Fibroblast of lung (primary cell): ENCODE data around the gene SNX30. TPM values are rescaled to one million over a fixed set of nuclear protein-coding genes. Genes with fewer than 3 reads are reported as not detected.

Source experiments
- DNase-seq, 2 donors: peaks; one replicate each; pipeline versions ENCODE4 v3.0.0 to v3.0.0-alpha.2; 2010; ENCODE audit warnings: low read depth in 2 of 2
- H2AFZ ChIP-seq: 2 replicates; pipeline ENCODE4 v1.5.1; 2012; ENCODE audit warnings: low read length, control low read depth, inconsistent platforms
- H3K27ac ChIP-seq: 2 replicates; pipeline ENCODE4 v1.5.1; 2011; ENCODE audit warnings: low read length, control low read depth; ENCODE audit not compliant: insufficient read depth
- H3K27me3 ChIP-seq: 2 replicates; pipeline ENCODE4 v1.5.1; 2011; ENCODE audit warnings: mild to moderate bottlenecking, low read length; ENCODE audit not compliant: control insufficient read depth, insufficient read depth
- H3K36me3 ChIP-seq: 2 replicates; pipeline ENCODE4 v1.5.1; 2011; ENCODE audit warnings: low read length; ENCODE audit not compliant: control insufficient read depth, insufficient read depth
- H3K4me1 ChIP-seq: 2 replicates; pipeline ENCODE4 v1.5.1; 2011; ENCODE audit warnings: low read length; ENCODE audit not compliant: control insufficient read depth, insufficient read depth; ENCODE audit errors: extremely low read depth
- H3K4me2 ChIP-seq: 2 replicates; pipeline ENCODE4 v1.5.1; 2011; ENCODE audit warnings: low read length, control low read depth; ENCODE audit not compliant: insufficient read depth; ENCODE audit errors: extremely low read depth
- H3K4me3 ChIP-seq, 4 experiments: fragments of 200-600 bp in 1 of 4; sonication (generic) in 1 of 4; replicated peaks in 1 of 4; 2 replicates each; pipeline ENCODE4 v1.5.1; 2011 to 2016; ENCODE audit warnings: low read length in 4 of 4, low read depth in 3 of 4, mild to moderate bottlenecking in 3 of 4, control low read depth in 2 of 4, inconsistent platforms in 1 of 4, mixed read lengths in 1 of 4; ENCODE audit not compliant: insufficient read depth in 1 of 4; ENCODE audit errors: control extremely low read depth in 1 of 4
- H3K79me2 ChIP-seq: 2 replicates; pipeline ENCODE4 v1.5.1; 2012; ENCODE audit warnings: mild to moderate bottlenecking, low read length, inconsistent platforms; ENCODE audit not compliant: control insufficient read depth, insufficient read depth
- H3K9ac ChIP-seq: 2 replicates; pipeline ENCODE4 v1.5.1; 2011; ENCODE audit warnings: mild to moderate bottlenecking, low read length, control low read depth; ENCODE audit not compliant: insufficient read depth
- H3K9me3 ChIP-seq: 2 replicates; pipeline ENCODE4 v1.5.1; 2012; ENCODE audit warnings: low read depth, low read length; ENCODE audit not compliant: control insufficient read depth, insufficient read depth
- H4K20me1 ChIP-seq: 2 replicates; pipeline ENCODE4 v1.5.1; 2011; ENCODE audit warnings: low read length; ENCODE audit not compliant: control insufficient read depth, insufficient read depth; ENCODE audit errors: extremely low read depth
- CTCF ChIP-seq, 2 donors: IDR thresholded peaks in 1 of 2; conservative IDR thresholded peaks in 1 of 2; 1 replicate in 1 of 2; 2 replicates in 1 of 2; pipeline ENCODE4 v1.5.1; 2011 to 2012; ENCODE audit warnings: low read length in 2 of 2, control low read depth in 1 of 2, inconsistent platforms in 1 of 2, low read depth in 1 of 2, mild to moderate bottlenecking in 1 of 2
- EZH2 ChIP-seq: IDR thresholded peaks from 2 replicates; pipeline ENCODE4 v1.5.1; 2012; ENCODE audit warnings: low read length, control low read depth, mild to moderate bottlenecking; ENCODE audit errors: missing control alignments
- polyA plus RNA-seq, 2 donors: library from polyadenylated mRNA; depleted of rRNA in 1 of 2; stranded (reverse) in 1 of 2; unstranded in 1 of 2; fragments of >200 nt; gene quantifications; 2 replicates each; pipeline ENCODE4 v1.2.1, GENCODE V29; 2011 to 2012; ENCODE audit warnings: missing spikeins in 1 of 2
- total RNA-seq: library from RNA; depleted of rRNA; stranded (reverse); fragments of >200 nt; gene quantifications from 2 replicates; pipeline ENCODE4 v1.2.1, GENCODE V29; 2014

The SNX30 gene
- total and polyA plus RNA-seq, 2 donors (not counting 1 experiment from before 2014, with no cell fraction given): 7.9 to 20.6 TPM

GRCh38 chr9:112765281-112765680 is 14.7 kb downstream of the SNX30 start:
- H3K27ac ChIP-seq: no peak overlapping the region
- no peak for DNase-seq
- no peaks in the 10 kb centered on the region for H3K27me3 ChIP-seq
- no peak overlapping the region for H3K4me3 ChIP-seq
- peaks cover 1% of the 10 kb centered on the region for H3K79me2 ChIP-seq
- no peak overlapping the region for H3K9ac ChIP-seq
- H3K9me3 ChIP-seq: no peaks in the 10 kb centered on the region
- TF ChIP-seq EZH2: no peak
- TF ChIP-seq CTCF (conservative IDR thresholded peaks at IDR 0.05 in 1 of 2, IDR thresholded peaks at IDR 0.05 in 1 of 2; ENCODE audit: low read depth in 1 of 2, low read length in 2 of 2): no peak
- no peak overlapping the region for H3K4me2 ChIP-seq
- H2AFZ ChIP-seq: no peak overlapping the region
- peaks cover 12% of the 10 kb centered on the region for H3K4me1 ChIP-seq
- H3K36me3 ChIP-seq: no peaks in the 10 kb centered on the region
- H4K20me1 ChIP-seq: no peaks in the 10 kb centered on the region

- Histone ChIP-seq H3K36me3 (no peaks in the 10 kb centered on the region), H3K27me3 (no peaks in the 10 kb centered on the region), H4K20me1 (no peaks in the 10 kb centered on the region), H2AFZ (no peak overlapping the region), H3K4me1 (no peaks in the 10 kb centered on the region), H3K9ac (no peak overlapping the region), H3K79me2 (no peaks in the 10 kb centered on the region), H3K27ac (no peak overlapping the region), H3K4me2 (no peak overlapping the region), H3K4me3 (no peak overlapping the region), H3K9me3 (no peaks in the 10 kb centered on the region)
- no peak for TF ChIP-seq CTCF (conservative IDR thresholded peaks at IDR 0.05 in 1 of 2, IDR thresholded peaks at IDR 0.05 in 1 of 2; ENCODE audit: low read depth in 1 of 2, low read length in 2 of 2)
- TF ChIP-seq EZH2: no peak
- DNase-seq: no peak
These were observed 21.0 kb downstream of the SNX30 start for GRCh38 chr9:112771359-112772214.

GRCh38 chr9:112772215-112772509 is 21.6 kb downstream of the SNX30 start:
- no peak overlapping the region for H3K9ac ChIP-seq
- H3K27ac ChIP-seq: no peak overlapping the region
- no peak overlapping the region for H3K4me2 ChIP-seq
- no peaks in the 10 kb centered on the region for H4K20me1 ChIP-seq
- no peaks in the 10 kb centered on the region for H3K4me1 ChIP-seq
- H3K9me3 ChIP-seq: no peaks in the 10 kb centered on the region
- TF ChIP-seq CTCF (conservative IDR thresholded peaks at IDR 0.05 in 1 of 2, IDR thresholded peaks at IDR 0.05 in 1 of 2; ENCODE audit: low read depth in 1 of 2, low read length in 2 of 2) (no peak), EZH2 (no peak)
- H3K27me3 ChIP-seq: no peaks in the 10 kb centered on the region
- H3K79me2 ChIP-seq: no peaks in the 10 kb centered on the region
- no peak overlapping the region for H3K4me3 ChIP-seq
- no peak overlapping the region for H2AFZ ChIP-seq
- H3K36me3 ChIP-seq: no peaks in the 10 kb centered on the region
- DNase-seq: no peak
